ENCODE measurements around the gene CACNB4. TPM values are rescaled to one million over a fixed set of nuclear protein-coding genes. Genes with fewer than 3 reads are reported as not detected.

CACNB4 gene
- total RNA-seq, 2 donors from 2014 or later, result 0.33 to 1.3 TPM

GRCh38 chr2:152051436-152051835, 47.4 kb downstream of the CACNB4 start:
- DNase-seq, result no peak
- WGBS, 2 donors, result 81 to 96% methylated on average over 3 of the region's 3 CpGs
- no peaks in the 10 kb centered on the region for H3K36me3 ChIP-seq (replicated peaks in 1 of 2; ENCODE audit: insufficient read depth in 1 of 2, low read depth in 2 of 2)
- no peaks in the 10 kb centered on the region for H3K4me1 ChIP-seq
- no peak for ATAC-seq
- H3K27ac ChIP-seq, result no peak overlapping the region
- intact Hi-C loops (cut with DNase I), result no loop called here
- no peak overlapping the region for H3K4me3 ChIP-seq
- no peak for TF ChIP-seq POLR2A (IDR thresholded peaks at IDR 0.05)
- TF ChIP-seq, protein P1, sequence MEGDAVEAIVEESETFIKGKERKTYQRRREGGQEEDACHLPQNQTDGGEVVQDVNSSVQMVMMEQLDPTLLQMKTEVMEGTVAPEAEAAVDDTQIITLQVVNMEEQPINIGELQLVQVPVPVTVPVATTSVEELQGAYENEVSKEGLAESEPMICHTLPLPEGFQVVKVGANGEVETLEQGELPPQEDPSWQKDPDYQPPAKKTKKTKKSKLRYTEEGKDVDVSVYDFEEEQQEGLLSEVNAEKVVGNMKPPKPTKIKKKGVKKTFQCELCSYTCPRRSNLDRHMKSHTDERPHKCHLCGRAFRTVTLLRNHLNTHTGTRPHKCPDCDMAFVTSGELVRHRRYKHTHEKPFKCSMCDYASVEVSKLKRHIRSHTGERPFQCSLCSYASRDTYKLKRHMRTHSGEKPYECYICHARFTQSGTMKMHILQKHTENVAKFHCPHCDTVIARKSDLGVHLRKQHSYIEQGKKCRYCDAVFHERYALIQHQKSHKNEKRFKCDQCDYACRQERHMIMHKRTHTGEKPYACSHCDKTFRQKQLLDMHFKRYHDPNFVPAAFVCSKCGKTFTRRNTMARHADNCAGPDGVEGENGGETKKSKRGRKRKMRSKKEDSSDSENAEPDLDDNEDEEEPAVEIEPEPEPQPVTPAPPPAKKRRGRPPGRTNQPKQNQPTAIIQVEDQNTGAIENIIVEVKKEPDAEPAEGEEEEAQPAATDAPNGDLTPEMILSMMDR (IDR thresholded peaks at IDR 0.05), result no peak
- H3K27me3 ChIP-seq, result no peaks in the 10 kb centered on the region
- no peaks in the 10 kb centered on the region for H3K9me3 ChIP-seq

DNA sequence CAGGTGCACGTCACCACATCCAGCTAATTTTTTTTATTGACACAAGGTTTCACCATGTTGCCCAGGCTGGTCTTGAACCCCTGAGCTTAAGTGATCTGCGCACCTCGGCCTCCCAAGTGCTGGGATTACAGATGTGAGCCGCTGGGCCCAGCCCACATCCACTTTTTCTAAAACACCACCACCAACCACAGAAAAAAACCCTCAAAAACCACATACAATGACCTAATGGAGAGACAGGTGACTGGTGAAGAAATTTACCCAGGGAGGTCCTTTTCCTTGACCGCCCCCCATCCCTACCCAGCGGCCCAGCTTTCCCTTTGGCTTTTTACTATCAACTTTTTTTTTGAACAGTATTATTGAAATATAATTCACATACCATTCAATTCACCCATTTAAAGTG, 47.9 kb downstream of the CACNB4 start:
- TF ChIP-seq POLR2A (IDR thresholded peaks at IDR 0.05), result no peak
- TF ChIP-seq, protein P1 (IDR thresholded peaks at IDR 0.05), result no peak
- Histone ChIP-seq H3K4me3 (no peak overlapping the region), H3K27ac (no peak overlapping the region), H3K9me3 (no peaks in the 10 kb centered on the region), H3K36me3 (replicated peaks in 1 of 2; ENCODE audit: insufficient read depth in 1 of 2, low read depth in 2 of 2) (no peaks in the 10 kb centered on the region), H3K4me1 (no peaks in the 10 kb centered on the region), H3K27me3 (no peaks in the 10 kb centered on the region)
- intact Hi-C loops (cut with DNase I), result no loop called here
- ATAC-seq, result no peak
- no peak for DNase-seq
- 91 to 92% methylated on average over 6 of the region's 6 CpGs for WGBS, 2 donors

DNA sequence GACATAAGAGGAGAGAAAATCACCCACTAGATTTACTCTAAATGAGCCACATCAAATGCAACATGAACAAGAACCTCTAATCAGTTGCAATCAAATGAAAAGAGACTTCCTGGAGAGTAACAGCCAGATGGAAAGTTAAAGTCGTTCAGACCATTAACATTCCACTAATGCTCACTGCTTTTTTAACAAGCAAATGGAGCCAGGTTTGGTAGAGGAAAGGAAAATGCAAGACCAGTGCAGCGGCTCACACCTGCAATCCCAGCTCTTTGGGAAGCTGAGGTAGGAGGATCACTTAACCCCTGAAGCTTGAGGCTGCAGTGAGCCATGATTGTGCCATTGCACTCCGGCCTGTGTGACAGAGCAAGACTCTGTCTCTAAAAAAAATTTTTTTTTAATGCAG, 48.5 kb downstream of the CACNB4 start:
- no peak for TF ChIP-seq POLR2A (IDR thresholded peaks at IDR 0.05)
- TF ChIP-seq, protein P1 (IDR thresholded peaks at IDR 0.05), result no peak
- intact Hi-C loops (cut with DNase I), result no loop called here
- Histone ChIP-seq H3K27ac (no peak overlapping the region), H3K9me3 (no peaks in the 10 kb centered on the region), H3K27me3 (no peaks in the 10 kb centered on the region), H3K4me3 (no peak overlapping the region), H3K36me3 (replicated peaks in 1 of 2; ENCODE audit: insufficient read depth in 1 of 2, low read depth in 2 of 2) (no peaks in the 10 kb centered on the region), H3K4me1 (no peaks in the 10 kb centered on the region)
- DNase-seq (no peak), ATAC-seq (no peak)
- 60 to 61% methylated on average over 3 of the region's 3 CpGs for WGBS, 2 donors

DNA sequence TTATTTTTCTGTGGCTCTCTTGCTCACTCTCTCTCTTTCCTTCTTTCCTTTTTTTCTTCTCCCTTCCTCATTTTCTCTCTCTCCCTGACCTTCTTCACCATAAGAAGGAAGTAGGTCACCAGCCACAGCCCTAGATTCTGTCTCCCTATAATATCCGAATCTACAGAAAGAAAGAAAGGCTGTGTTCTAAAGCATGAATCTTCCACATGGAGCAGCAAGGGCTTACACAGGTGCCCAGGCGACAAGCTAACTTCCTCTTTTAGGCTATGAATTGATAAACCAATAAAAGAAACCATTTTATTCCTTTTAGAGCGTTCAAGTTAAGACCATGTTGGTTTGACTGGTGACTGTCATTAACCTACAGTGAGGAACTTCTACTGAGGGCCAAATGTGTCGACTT, 49.3 kb downstream of the CACNB4 start:
- intact Hi-C loops (cut with DNase I), result loop anchor here (10.0 kb wide), 1 partner anchor 585 kb away; no protein-coding TSS in a partner anchor
- TF ChIP-seq, protein P1 (IDR thresholded peaks at IDR 0.05), result no peak
- no peak for TF ChIP-seq POLR2A (IDR thresholded peaks at IDR 0.05)
- no peaks in the 10 kb centered on the region for H3K4me1 ChIP-seq

DNA sequence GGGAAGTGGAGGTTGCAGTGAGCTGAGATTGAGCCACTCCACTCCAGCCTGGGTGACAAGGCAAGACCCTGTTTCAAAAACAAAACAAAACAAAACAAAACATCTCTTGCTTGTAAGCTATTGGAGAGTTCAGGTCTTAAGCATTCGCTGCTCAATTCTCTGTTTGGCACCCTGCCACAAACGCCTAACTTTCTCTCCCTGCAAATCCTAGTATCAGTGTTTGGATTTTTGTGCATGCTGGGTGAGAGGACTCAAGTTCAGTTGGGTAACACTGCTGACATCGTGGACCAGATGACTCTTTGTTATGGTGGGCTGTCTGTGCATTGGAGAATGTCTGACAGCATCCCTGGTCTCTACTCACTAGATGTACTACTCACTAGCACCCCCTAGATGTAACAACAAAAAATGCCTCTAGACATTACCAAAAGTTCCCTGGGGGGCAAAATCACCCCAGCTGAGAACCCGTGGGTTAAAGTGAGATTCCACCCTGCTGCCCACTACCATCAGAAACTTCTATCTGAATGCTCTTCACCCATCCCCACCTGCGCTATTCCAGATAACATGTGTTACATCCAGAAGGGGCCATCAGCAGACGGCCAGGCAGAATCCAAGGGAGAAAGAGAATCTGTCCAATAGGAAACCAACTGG, 50.9 kb downstream of the CACNB4 start:
- Histone ChIP-seq H3K36me3 (replicated peaks in 1 of 2; ENCODE audit: insufficient read depth in 1 of 2, low read depth in 2 of 2) (no peaks in the 10 kb centered on the region), H3K9me3 (no peaks in the 10 kb centered on the region), H3K4me1 (no peaks in the 10 kb centered on the region), H3K4me3 (no peak overlapping the region), H3K27ac (no peak overlapping the region), H3K27me3 (no peaks in the 10 kb centered on the region)
- ATAC-seq (no peak), DNase-seq (no peak)
- 59 to 60% methylated on average over 6 of the region's 6 CpGs for whole genome bisulfite sequencing, 2 donors
- TF ChIP-seq POLR2A (IDR thresholded peaks at IDR 0.05), result no peak
- TF ChIP-seq, protein P1 (IDR thresholded peaks at IDR 0.05), result peak in 1 of 7 experiments; percentile 22
- intact Hi-C loops (cut with DNase I), result loop anchor here (10.0 kb wide), 1 partner anchor 587 kb away; no protein-coding TSS in a partner anchor

More for the DNA sequence above, 49.3 kb downstream of the CACNB4 start:
- DNase-seq (no peak), ATAC-seq (no peak)
- 78 to 81% methylated on average over 4 of the region's 4 CpGs for WGBS, 2 donors
- Histone ChIP-seq H3K27me3 (no peaks in the 10 kb centered on the region), H3K9me3 (no peaks in the 10 kb centered on the region), H3K4me3 (no peak overlapping the region), H3K27ac (no peak overlapping the region), H3K36me3 (replicated peaks in 1 of 2; ENCODE audit: insufficient read depth in 1 of 2, low read depth in 2 of 2) (no peaks in the 10 kb centered on the region)
